Measurements from ENCODE around the gene AP5Z1. TPM values are rescaled to one million over a fixed set of nuclear protein-coding genes. Genes with fewer than 3 reads are reported as not detected.
"Not testable (repeated sequence)": the region's sequence is repeated elsewhere in the genome, so short reads cannot be mapped to it uniquely, and the experiment has no call there.

The AP5Z1 gene
- total RNA-seq, 2 experiments from 2014 or later = 61.1 to 71.3 TPM

- DNase-seq = no peak
- H3K9me3 Mint-ChIP-seq = no peaks in the 10 kb centered on the region
- H3K4me1 Mint-ChIP-seq = peaks cover 7% of the 10 kb centered on the region
- peaks cover 15% of the 10 kb centered on the region for H3K36me3 Mint-ChIP-seq (ENCODE audit: low read depth)
- H3K27ac Mint-ChIP-seq = no peak overlapping the region
- H3K27me3 Mint-ChIP-seq = no peaks in the 10 kb centered on the region
- H3K4me3 Mint-ChIP-seq = no peak overlapping the region
- ChIA-PET POLR2A (no interaction called here), CTCF (interaction anchor here (1.3 to 2.3 kb wide), 3 partner anchors 9 to 174 kb away, joined by 3 to 9 read pairs (median 8); partner anchors contain the start of gene AP5Z1)
These were observed 13.3 kb downstream of the AP5Z1 start for GRCh38 chr7:4788627-4789189.

- Mint-ChIP-seq H3K4me3 (no peak overlapping the region), H3K36me3 (ENCODE audit: low read depth) (peaks cover 19% of the 10 kb centered on the region), H3K9me3 (no peaks in the 10 kb centered on the region), H3K27me3 (no peaks in the 10 kb centered on the region), H3K27ac (no peak overlapping the region), H3K4me1 (peaks cover 13% of the 10 kb centered on the region)
- ChIA-PET CTCF (interaction anchor here (0.6 to 2.3 kb wide), 3 partner anchors 9 to 182 kb away, joined by 3 to 9 read pairs (median 8); partner anchors contain the start of gene AP5Z1), POLR2A (no interaction called here)
- DNase-seq = no peak
These were observed 14.0 kb downstream of the AP5Z1 start for GRCh38 chr7:4789194-4790077.

DNA sequence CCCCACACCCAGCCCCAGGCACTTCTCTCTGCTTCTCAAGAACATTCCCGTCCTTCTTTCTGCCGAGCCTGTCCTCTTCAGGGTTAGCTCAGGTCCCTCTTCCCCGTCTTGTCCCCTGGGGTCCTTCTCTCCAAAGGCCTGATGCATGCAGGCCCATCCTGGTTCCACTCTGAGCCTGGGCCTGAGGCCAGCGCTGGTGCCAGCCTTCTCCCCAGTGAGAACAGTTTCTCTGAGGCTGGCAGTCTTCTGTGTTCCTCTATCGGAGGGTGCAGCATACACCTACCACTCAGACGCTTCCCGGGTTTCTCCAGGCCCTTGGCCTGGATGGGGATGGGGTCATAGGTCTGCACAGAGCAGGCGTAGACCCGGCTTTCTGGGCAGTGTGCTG, 14.6 kb downstream of the AP5Z1 start:
- Mint-ChIP-seq H3K27ac (no peak overlapping the region), H3K27me3 (no peaks in the 10 kb centered on the region), H3K4me3 (no peak overlapping the region), H3K9me3 (no peaks in the 10 kb centered on the region), H3K4me1 (peaks cover 13% of the 10 kb centered on the region), H3K36me3 (ENCODE audit: low read depth) (peaks cover 21% of the 10 kb centered on the region)
- POLR2A ChIA-PET = no interaction called here
- no peak for DNase-seq
- CTCF ChIA-PET = interaction anchor here (0.6 to 2.3 kb wide), 3 partner anchors 8 to 182 kb away, joined by 3 to 9 read pairs (median 8); partner anchors contain the start of gene AP5Z1

- no peak overlapping the region for H3K27ac Mint-ChIP-seq
- H3K4me1 Mint-ChIP-seq = peaks cover 13% of the 10 kb centered on the region
- no peaks in the 10 kb centered on the region for H3K27me3 Mint-ChIP-seq
- no peak for DNase-seq
- H3K4me3 Mint-ChIP-seq = no peak overlapping the region
- CTCF ChIA-PET = no interaction called here
- peaks cover 21% of the 10 kb centered on the region for H3K36me3 Mint-ChIP-seq (ENCODE audit: low read depth)
- no peaks in the 10 kb centered on the region for H3K9me3 Mint-ChIP-seq
- POLR2A ChIA-PET = no interaction called here
These were observed 15.1 kb downstream of the AP5Z1 start for GRCh38 chr7:4790516-4790991.

- POLR2A ChIA-PET = no interaction called here
- H3K4me3 Mint-ChIP-seq = no peak overlapping the region
- DNase-seq = no peak
- H3K27ac Mint-ChIP-seq = no peak overlapping the region
- H3K4me1 Mint-ChIP-seq = peaks cover 13% of the 10 kb centered on the region
- CTCF ChIA-PET = interaction anchor here (0.6 to 3.1 kb wide), 7 partner anchors 15 to 718 kb away, joined by 3 to 20 read pairs (median 5); partner anchors contain the start of genes AP5Z1 and RADIL
- H3K36me3 Mint-ChIP-seq (ENCODE audit: low read depth) = peaks cover 16% of the 10 kb centered on the region
- no peaks in the 10 kb centered on the region for H3K9me3 Mint-ChIP-seq
- H3K27me3 Mint-ChIP-seq = no peaks in the 10 kb centered on the region
These were observed 15.8 kb downstream of the AP5Z1 start for GRCh38 chr7:4791101-4791737.

- H3K27me3 Mint-ChIP-seq = no peaks in the 10 kb centered on the region
- H3K4me3 Mint-ChIP-seq = no peak overlapping the region
- no peak overlapping the region for H3K27ac Mint-ChIP-seq
- no peaks in the 10 kb centered on the region for H3K9me3 Mint-ChIP-seq
- H3K36me3 Mint-ChIP-seq (ENCODE audit: low read depth) = peaks cover 16% of the 10 kb centered on the region
- ChIA-PET CTCF (interaction anchor here (0.6 to 3.1 kb wide), 10 partner anchors 14 to 717 kb away, joined by 3 to 20 read pairs (median 4); partner anchors contain the start of genes AP5Z1 and RADIL), POLR2A (no interaction called here)
- H3K4me1 Mint-ChIP-seq = peaks cover 13% of the 10 kb centered on the region
- peak; percentile 79 for DNase-seq
These were observed 16.5 kb downstream of the AP5Z1 start for GRCh38 chr7:4791738-4792536.

DNA sequence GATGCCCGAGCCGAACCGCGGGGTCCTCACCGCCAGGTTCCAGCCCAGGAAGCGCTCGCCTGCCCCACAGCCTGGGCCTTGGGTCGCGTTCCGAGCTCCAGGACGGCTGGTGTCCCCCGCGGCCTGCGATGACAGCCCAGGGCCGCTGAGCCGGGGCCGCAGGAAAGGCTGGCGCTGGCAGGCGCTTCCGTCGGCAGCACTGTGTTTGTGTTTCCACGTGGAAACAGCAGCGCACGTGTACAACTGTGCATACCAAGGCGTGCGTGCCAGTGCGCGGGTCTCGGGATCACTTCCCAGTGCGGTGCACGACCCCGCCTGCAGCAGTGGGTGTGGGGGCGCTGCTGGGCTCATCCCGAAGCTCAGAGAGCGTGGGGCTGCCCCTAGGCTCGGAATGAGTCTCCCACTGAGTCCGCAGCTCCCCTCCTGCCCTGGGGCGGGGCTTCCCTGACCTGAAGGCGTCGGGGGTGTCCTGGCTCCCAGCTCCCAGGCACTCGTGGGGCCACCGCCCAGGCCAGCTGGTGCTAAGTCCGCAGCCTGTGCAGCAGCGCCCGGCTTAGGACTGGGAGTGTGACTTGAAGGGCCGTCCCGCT, 17.2 kb downstream of the AP5Z1 start:
- no peak for DNase-seq
- no peak overlapping the region for H3K27ac Mint-ChIP-seq
- H3K4me1 Mint-ChIP-seq = peaks cover 13% of the 10 kb centered on the region
- H3K36me3 Mint-ChIP-seq (ENCODE audit: low read depth) = peaks cover 16% of the 10 kb centered on the region
- POLR2A ChIA-PET = no interaction called here
- no peak overlapping the region for H3K4me3 Mint-ChIP-seq
- H3K27me3 Mint-ChIP-seq = no peaks in the 10 kb centered on the region
- CTCF ChIA-PET = interaction anchor here (0.8 to 3.1 kb wide), 8 partner anchors 13 to 294 kb away, joined by 3 to 20 read pairs (median 4); partner anchors contain the start of genes AP5Z1 and RADIL
- H3K9me3 Mint-ChIP-seq = no peaks in the 10 kb centered on the region

DNA sequence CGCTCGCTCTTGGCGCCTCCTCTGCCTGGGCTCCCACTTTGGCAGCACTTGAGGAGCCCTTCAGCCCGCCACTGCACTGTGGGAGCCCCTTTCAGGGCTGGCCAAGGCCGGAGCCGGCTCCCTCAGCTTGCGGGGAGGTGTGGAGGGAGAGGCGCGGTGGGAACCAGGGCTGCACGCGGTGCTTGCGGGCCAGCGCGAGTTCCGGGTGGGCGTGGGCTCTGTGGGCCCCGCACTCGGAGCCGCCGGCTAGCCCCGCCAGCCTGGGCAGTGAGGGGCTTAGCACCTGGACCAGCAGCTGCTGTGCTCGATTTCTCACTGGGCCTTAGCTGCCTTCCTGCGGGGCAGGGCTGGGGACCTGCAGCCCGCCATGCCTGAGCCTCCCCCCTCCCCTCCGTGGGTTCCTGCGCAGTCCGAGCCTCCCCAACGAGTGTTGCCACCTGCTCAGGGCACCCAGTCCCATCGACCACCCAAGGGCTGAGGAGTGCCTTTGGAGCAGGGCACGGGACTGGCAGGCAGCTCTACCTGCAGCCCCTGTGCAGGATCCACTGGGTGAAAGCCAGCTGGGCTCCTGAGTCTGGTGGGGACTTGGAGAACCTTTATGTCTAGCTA, 18.1 kb downstream of the AP5Z1 start:
- POLR2A ChIA-PET, H3K4me3 Mint-ChIP-seq, DNase-seq, H3K27ac Mint-ChIP-seq, H3K27me3 Mint-ChIP-seq, H3K9me3 Mint-ChIP-seq: not testable (repeated sequence)
- Mint-ChIP-seq H3K36me3 (ENCODE audit: low read depth) (peaks cover 14% of the 10 kb centered on the region), H3K4me1 (peaks cover 13% of the 10 kb centered on the region)
- CTCF ChIA-PET = interaction anchor here (1.0 to 3.1 kb wide), 5 partner anchors 9 to 46 kb away, joined by 3 to 20 read pairs (median 4); partner anchors contain the start of gene AP5Z1

DNA sequence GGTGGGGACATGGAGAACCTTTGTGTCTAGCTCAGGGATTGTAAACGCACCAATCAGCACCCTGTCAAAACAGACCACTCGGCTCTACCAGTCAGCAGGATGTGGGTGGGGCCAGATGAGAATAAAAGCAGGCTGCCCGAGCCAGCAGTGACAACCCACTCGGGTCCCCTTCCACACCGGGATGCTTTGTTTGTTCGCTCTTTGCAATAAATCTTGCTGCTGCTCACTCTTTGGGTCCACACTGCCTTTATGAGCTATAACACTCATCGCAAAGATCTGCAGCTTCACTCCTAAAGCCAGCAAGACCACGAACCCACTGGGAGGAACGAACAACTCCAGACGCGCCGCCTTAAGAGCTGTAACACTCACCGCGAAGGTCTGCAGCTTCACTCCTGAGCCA, 18.7 kb downstream of the AP5Z1 start:
- H3K9me3 Mint-ChIP-seq, DNase-seq, H3K27me3 Mint-ChIP-seq, POLR2A ChIA-PET, H3K4me3 Mint-ChIP-seq: not testable (repeated sequence)
- Mint-ChIP-seq H3K36me3 (ENCODE audit: low read depth) (peaks cover 14% of the 10 kb centered on the region), H3K4me1 (peaks cover 13% of the 10 kb centered on the region), H3K27ac (peak overlapping the region; percentile 67)
- CTCF ChIA-PET = interaction anchor here (0.6 to 3.1 kb wide), 3 partner anchors 10 to 88 kb away, joined by 3 to 20 read pairs (median 4); partner anchors contain the start of gene AP5Z1

DNA sequence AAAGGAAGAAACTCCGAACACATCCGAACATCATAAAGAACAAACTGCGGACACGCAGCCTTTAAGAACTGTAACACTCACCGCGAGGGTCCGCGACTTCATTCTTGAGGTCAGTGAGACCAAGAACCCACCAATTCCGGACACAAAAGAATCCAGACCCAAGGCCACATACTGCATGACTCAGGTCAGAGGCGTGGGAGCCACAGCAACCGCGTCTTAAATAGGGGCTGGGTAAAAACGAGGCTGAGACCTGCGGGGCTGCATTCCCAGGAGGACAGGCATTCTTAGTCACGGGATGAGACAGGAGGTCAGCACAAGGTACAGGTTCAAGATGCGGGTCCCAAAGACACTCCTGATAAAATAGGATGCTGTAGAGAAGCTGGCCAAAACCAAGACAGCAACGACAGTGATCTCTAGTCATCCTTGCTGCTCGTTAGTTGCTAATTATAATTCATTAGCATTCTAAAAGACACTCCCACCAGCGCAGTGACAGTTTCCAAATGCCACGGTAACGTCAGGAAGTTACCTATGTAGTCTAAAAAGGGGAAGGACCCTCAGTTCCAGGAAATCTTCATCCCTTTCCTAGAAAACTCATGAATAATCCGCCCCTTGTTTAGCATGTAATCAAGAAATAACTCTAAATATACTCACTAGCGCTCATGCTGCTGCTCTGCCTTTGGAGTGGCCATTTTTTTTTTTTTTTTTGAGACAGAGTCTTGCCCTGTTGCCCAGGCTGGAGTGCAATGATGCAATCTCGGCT, 19.3 kb downstream of the AP5Z1 start:
- ChIA-PET CTCF (interaction anchor here (0.6 to 3.1 kb wide), 5 partner anchors 10 to 312 kb away, joined by 3 to 20 read pairs (median 4); partner anchors contain the start of gene AP5Z1), POLR2A (no interaction called here)
- Mint-ChIP-seq H3K36me3 (ENCODE audit: low read depth) (peaks cover 14% of the 10 kb centered on the region), H3K9me3 (no peaks in the 10 kb centered on the region), H3K4me1 (peaks cover 13% of the 10 kb centered on the region), H3K4me3 (no peak overlapping the region), H3K27me3 (no peaks in the 10 kb centered on the region), H3K27ac (no peak overlapping the region)
- no peak for DNase-seq

DNA sequence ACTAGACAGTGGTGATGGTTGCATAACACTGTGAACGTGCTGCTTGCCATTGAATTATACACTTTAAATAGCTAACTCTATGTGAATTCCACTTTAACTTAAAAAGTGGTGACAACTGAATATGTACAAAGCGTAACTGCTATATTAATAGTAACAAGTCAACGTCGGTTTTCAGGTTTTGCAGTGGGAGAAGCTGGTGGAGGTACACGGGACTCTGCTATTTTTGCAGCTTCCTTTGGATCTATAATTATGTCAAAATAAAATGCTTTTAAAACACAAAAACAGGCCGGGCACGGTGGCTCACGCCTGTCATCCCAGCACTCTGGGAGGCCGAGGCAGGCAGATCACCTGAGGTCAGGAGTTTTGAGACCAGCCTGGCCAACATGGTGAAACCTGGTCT, 21.0 kb downstream of the AP5Z1 start:
- Mint-ChIP-seq H3K9me3 (no peaks in the 10 kb centered on the region), H3K27me3 (no peaks in the 10 kb centered on the region), H3K36me3 (ENCODE audit: low read depth) (peaks cover 11% of the 10 kb centered on the region), H3K4me1 (peaks cover 12% of the 10 kb centered on the region), H3K27ac (no peak overlapping the region), H3K4me3 (no peak overlapping the region)
- DNase-seq = no peak
- CTCF ChIA-PET = interaction anchor here (0.8 kb wide), 1 partner anchor 289 kb away, joined by 3 read pairs; no protein-coding TSS in a partner anchor
- POLR2A ChIA-PET = no interaction called here
